GM20000 (cell line): Measurements from ENCODE around the gene ZNHIT3.
"Not testable (repeated sequence)": the region's sequence is repeated elsewhere in the genome, so short reads cannot be mapped to it uniquely, and the experiment has no call there.

Experiments
- DNase-seq: peaks from one replicate; pipeline ENCODE4 v3.0.0; 2012; ENCODE audit warnings: low spot score
- TF ChIP-seq, protein P1 (sequence below): IDR thresholded peaks from 2 replicates; pipeline ENCODE4 v1.5.1; 2012; ENCODE audit warnings: mild to moderate bottlenecking, control low read depth; ENCODE audit errors: extremely low read depth, missing control alignments

The ZNHIT3 gene

DNA sequence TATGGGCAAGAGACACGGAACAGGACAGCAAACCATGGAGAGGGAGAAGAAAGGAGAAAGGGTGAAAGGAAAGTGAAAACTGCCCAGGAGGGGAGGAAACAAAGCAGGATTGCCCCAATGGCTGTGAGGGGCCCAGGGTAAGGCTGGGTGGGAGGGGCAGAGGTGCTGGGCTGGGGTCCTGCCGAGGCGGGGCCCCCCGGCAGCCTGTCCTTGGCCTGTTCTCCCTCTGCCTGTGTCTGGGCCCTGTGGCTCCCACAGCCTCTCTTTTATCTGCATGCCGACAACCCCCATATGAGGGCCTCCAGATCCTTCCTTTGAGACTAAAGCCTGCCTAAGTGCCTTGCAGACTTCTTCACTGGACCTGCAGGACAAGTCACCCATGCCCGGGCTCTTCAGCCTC is 15.5 kb downstream of the ZNHIT3 start:
- TF ChIP-seq, protein P1, sequence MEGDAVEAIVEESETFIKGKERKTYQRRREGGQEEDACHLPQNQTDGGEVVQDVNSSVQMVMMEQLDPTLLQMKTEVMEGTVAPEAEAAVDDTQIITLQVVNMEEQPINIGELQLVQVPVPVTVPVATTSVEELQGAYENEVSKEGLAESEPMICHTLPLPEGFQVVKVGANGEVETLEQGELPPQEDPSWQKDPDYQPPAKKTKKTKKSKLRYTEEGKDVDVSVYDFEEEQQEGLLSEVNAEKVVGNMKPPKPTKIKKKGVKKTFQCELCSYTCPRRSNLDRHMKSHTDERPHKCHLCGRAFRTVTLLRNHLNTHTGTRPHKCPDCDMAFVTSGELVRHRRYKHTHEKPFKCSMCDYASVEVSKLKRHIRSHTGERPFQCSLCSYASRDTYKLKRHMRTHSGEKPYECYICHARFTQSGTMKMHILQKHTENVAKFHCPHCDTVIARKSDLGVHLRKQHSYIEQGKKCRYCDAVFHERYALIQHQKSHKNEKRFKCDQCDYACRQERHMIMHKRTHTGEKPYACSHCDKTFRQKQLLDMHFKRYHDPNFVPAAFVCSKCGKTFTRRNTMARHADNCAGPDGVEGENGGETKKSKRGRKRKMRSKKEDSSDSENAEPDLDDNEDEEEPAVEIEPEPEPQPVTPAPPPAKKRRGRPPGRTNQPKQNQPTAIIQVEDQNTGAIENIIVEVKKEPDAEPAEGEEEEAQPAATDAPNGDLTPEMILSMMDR: no peak
- DNase-seq: no peak

DNA sequence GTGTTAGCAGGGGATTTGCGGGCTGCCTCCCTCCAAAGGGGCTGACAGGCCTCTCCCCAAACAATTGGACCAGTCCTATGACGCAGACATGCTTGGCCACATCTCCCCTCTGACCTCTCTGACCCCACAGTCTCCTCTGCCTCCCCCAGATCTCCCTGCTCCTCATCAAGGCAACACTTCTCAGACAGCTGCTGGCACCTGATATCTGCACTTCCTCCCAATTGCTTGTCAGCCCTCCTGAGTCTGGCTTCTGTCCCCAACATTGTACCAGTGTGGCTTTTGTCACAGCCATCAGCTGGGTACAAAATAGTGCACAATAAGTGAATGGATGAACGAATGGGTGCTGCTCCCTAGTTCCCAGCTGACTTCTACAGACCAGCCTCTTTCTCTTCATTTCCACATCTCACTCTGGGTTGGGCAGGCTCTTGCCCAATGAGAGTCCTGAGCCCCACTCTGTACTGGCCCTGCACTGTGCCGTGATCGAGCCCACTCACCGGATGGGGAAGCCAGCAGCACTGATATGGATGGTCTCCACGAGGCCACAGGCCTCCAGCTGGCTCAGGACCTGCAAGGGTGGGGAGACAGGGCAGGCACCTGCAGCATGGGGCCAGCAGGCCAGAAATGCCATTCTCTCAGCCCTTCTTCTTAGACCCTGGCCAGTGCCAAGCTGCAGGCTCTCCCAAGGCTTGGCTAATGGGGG is 17.1 kb downstream of the ZNHIT3 start:
- no peak for DNase-seq
- TF ChIP-seq, protein P1: no peak

DNA sequence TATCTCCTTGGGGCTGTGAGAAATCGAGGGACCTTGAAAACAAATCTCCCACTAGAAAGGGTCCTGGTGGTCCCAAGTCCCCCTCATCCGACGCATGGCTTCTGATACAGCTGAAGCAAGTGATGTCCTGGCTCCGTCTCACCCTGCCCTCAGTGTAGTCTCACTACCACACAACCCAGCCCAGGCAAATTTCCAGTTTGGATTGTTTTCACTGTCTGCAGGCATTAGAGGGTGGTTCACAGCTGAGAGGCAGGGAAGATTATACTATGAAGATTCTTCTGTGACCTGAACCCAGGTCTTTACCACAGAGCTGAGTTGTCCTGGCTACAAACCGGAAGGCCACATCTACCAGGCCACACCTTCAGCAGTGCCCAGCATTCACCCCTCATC is 17.7 kb downstream of the ZNHIT3 start:
- TF ChIP-seq, protein P1: no peak
- no peak for DNase-seq

DNA sequence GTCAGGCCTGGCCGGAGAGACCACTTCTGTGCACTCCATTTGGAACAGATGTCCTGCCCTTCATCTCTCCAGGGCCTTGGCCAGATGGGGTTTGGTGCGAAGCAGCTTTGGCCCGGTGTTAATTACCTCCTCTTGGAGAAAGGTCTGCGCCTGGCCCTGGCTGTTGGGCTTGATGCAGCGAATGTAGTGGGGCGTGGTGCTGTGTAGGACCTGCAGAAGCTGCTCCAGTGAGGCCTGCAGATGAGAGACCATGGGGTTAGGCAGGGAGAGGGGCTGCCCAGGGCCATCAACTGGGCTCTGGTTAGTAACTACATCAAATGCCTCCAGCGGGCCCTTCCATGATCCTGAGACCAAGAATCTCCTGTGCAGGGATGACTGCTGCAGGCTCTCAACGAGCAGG is 18.7 kb downstream of the ZNHIT3 start:
- TF ChIP-seq, protein P1: no peak
- DNase-seq: no peak

DNA sequence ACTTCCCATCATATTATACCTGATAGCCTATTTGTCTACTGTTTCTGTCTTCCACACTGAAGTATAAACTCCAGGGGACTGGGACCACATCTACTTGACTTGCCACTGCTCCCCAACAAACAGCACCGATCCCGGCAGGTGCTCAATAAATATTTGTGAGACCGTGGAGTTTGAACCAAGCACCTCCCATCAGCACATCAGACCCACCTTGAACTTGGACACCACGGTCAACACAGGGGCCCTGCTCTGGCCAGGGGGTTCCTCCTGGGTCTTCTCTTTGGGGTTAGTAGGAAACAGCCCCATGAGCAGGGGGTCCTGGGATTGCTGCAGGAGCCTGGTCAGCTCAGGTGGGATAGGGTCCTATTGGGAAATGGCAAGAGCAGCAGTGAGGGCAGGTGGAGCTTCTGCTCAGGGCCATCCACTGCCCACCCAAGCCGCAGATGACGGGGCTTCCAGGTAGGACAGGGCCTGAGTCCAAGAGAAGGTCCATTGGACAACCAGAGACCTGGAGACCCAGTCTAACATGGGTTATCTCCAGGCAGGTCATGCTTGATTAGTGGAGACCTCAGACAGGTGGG is 19.9 kb downstream of the ZNHIT3 start:
- TF ChIP-seq, protein P1: no peak
- DNase-seq: no peak

DNA sequence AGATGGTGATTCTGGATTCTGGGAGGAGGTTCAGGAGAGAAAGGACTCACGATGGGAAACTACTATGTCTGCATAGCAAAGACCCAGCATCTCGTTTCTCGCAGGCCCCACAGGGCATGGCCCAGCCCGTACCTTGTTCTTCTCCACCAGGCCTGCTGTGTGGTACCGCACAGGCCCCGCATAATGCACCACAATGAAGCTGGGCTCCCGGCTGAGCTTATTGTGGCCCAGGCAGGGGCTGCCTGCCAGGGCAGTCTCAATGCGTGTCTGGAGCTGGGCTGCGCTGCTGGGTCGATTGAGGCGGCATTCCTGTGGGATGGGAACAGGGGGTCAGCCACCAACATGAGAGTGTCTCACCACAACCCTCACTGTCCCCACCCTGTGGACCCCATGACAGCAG is 20.4 kb downstream of the ZNHIT3 start:
- no peak for DNase-seq
- TF ChIP-seq, protein P1: no peak

DNA sequence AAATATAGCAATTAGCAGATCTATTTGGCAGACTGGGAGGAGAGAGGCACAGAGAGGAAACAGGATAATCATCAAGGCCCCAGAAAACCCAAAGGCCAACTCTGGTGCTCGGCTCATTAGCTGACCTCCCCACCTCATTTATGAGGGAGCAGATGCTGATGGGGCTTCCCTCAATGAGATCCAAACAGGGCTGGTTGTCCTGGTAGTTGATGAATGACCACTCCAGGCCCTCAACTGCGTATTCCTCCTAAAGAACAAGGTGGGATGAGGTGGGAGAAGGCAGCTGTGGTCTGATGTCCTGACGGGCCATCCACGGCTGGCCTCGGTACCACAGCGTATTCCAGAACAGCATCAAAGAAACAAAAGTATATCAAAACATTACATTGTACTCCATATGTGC is 20.8 kb downstream of the ZNHIT3 start:
- TF ChIP-seq, protein P1: no peak
- DNase-seq: no peak

DNA sequence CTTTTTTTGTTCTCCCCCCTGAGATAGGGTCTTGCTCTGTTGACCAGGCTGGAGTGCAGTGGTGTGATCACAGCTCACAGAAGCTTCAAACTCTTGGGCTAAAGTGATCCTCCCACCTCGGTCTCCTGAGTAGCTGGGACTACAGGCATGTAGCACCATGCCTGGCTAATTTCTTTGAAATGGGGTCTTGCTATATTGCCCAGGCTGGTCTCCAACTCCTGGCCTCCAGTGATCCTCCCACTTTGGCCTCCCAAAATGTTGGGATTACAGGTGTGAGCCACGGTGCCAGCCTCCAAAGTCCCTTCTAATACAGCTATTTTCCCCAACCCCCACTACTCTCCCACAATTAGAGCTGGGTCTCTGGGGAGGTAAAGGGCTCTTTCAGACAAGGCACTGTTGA is 22.0 kb downstream of the ZNHIT3 start:
- DNase-seq: not testable (repeated sequence)
